Endothelial cell of umbilical vein (primary cell): Measurements from ENCODE around the gene SPAG9. TPM values are rescaled to one million over a fixed set of nuclear protein-coding genes. Genes with fewer than 3 reads are reported as not detected.

Source experiments
- BruUV-seq: library from RNA; stranded (reverse); fragments of 400-500 nt; replicated peaks from 2 replicates; lab custom pipeline; 2021; lab: Mats Ljungman, UMichigan
- CTCF ChIA-PET: fragments of 300-600, 350-600 bp; sonication (Branson Sonifier 250); formaldehyde crosslinking; loops from one replicate; lab custom pipeline; 2021; ENCODE audit warnings: antibody characterized with exemption, inconsistent platforms; lab: Charles Lee
- POLR2A ChIA-PET: fragments of 300-600, 350-600 bp; sonication (Branson Sonifier 250); formaldehyde crosslinking; loops from one replicate; lab custom pipeline; 2021; ENCODE audit warnings: antibody characterized with exemption, inconsistent platforms; lab: Charles Lee
- DNase-seq: peaks from one replicate; pipeline ENCODE4 v3.0.0-alpha.2; 2011; ENCODE audit warnings: low read depth, low spot score
- FAIRE-seq: peaks from 2 replicates; lab custom pipeline; 2011; peaks lifted over from hg19 to GRCh38; lab: Jason Lieb, UNC
- H2AFZ ChIP-seq: 2 replicates; pipeline ENCODE4 v1.6.0; 2012; ENCODE audit warnings: low read depth, low read length, control low read depth, inconsistent platforms
- H3K27ac ChIP-seq: 2 replicates; pipeline ENCODE4 v1.5.1; 2011; ENCODE audit warnings: low read depth, mild to moderate bottlenecking, control low read depth, low read length, moderate library complexity; ENCODE audit not compliant: insufficient read depth
- H3K27me3 ChIP-seq, 2 experiments: 2 replicates each; pipeline versions ENCODE4 v1.6.0 to v1.6.1; 2011; ENCODE audit warnings: low read length in 2 of 2, mixed read lengths in 1 of 2; ENCODE audit not compliant: control insufficient read depth in 2 of 2, insufficient read depth in 2 of 2
- H3K36me3 ChIP-seq, 2 experiments: 2 replicates in 1 of 2; 3 replicates in 1 of 2; pipeline ENCODE4 v1.5.1; 2011; ENCODE audit warnings: low read length in 2 of 2, mild to moderate bottlenecking in 1 of 2, moderate library complexity in 1 of 2; ENCODE audit not compliant: control insufficient read depth in 2 of 2, insufficient read depth in 2 of 2; ENCODE audit errors: extremely low read depth in 1 of 2
- H3K4me1 ChIP-seq: 3 replicates; pipeline ENCODE4 v1.5.1; 2011; ENCODE audit warnings: mild to moderate bottlenecking, low read length; ENCODE audit not compliant: control insufficient read depth, insufficient read depth; ENCODE audit errors: extremely low read depth
- H3K4me2 ChIP-seq: 2 replicates; pipeline ENCODE4 v1.6.1; 2011; ENCODE audit warnings: low read length, control low read depth, mixed read lengths; ENCODE audit not compliant: insufficient read depth
- H3K4me3 ChIP-seq, 3 experiments: fragments of 200-600 bp in 1 of 3; sonication (generic), shearing (Covaris generic) in 1 of 3; replicated peaks in 1 of 3; 2 replicates each; pipeline ENCODE4 v1.5.1; 2011 to 2016; ENCODE audit warnings: control low read depth in 3 of 3, low read length in 3 of 3, mild to moderate bottlenecking in 2 of 3, inconsistent platforms in 1 of 3, low read depth in 1 of 3, moderate library complexity in 1 of 3; ENCODE audit not compliant: insufficient read depth in 1 of 3
- H3K79me2 ChIP-seq: 2 replicates; pipeline ENCODE4 v1.6.0; 2012; ENCODE audit warnings: low read length, inconsistent platforms; ENCODE audit not compliant: control insufficient read depth, insufficient read depth
- H3K9ac ChIP-seq: replicated peaks from 2 replicates; pipeline ENCODE3; 2011; ENCODE audit warnings: low read length, control low read depth; ENCODE audit not compliant: insufficient read depth; ENCODE audit errors: extremely low read depth
- H3K9me1 ChIP-seq: replicated peaks from 3 replicates; pipeline ENCODE4 v1.6.0; 2011; ENCODE audit warnings: mild to moderate bottlenecking, low read length; ENCODE audit not compliant: control insufficient read depth, insufficient read depth; ENCODE audit errors: extremely low read depth
- H3K9me3 ChIP-seq: replicated peaks from 2 replicates; pipeline ENCODE4 v1.5.1; 2012; ENCODE audit warnings: low read length, inconsistent platforms; ENCODE audit not compliant: control insufficient read depth, insufficient read depth
- H4K20me1 ChIP-seq: replicated peaks from 2 replicates; pipeline ENCODE3; 2011; ENCODE audit warnings: mild to moderate bottlenecking, low read length; ENCODE audit not compliant: control insufficient read depth, insufficient read depth; ENCODE audit errors: extremely low read depth
- CTCF ChIP-seq, 2 donors: IDR thresholded peaks; 1 replicate in 1 of 2; 2 replicates in 1 of 2; pipeline ENCODE4 v1.5.1; 2011; ENCODE audit warnings: low read length in 2 of 2, mild to moderate bottlenecking in 2 of 2, moderate library complexity in 2 of 2, control low read depth in 1 of 2, inconsistent platforms in 1 of 2, low read depth in 1 of 2; ENCODE audit not compliant: insufficient read depth in 1 of 2; ENCODE audit errors: extremely low read depth in 1 of 2
- EZH2 ChIP-seq: IDR thresholded peaks from 2 replicates; pipeline ENCODE4 v1.6.1; 2012; ENCODE audit warnings: borderline replicate concordance, low read depth, mild to moderate bottlenecking, moderate library complexity, low read length, inconsistent platforms; ENCODE audit not compliant: severe bottlenecking
- FOS ChIP-seq: IDR thresholded peaks from 2 replicates; pipeline ENCODE4 v1.6.1; 2011; ENCODE audit warnings: mild to moderate bottlenecking, low read length, moderate library complexity, borderline replicate concordance; ENCODE audit not compliant: insufficient read depth
- GATA2 ChIP-seq: IDR thresholded peaks from 2 replicates; pipeline ENCODE4 v1.7.0; 2011; ENCODE audit warnings: low read depth, mild to moderate bottlenecking, moderate library complexity, mixed read lengths, low read length; ENCODE audit not compliant: insufficient read length, insufficient read depth
- JUN ChIP-seq: IDR thresholded peaks from 2 replicates; pipeline ENCODE4 v1.6.1; 2011; ENCODE audit warnings: borderline replicate concordance, low read depth; ENCODE audit not compliant: insufficient read length, insufficient read depth
- MYC ChIP-seq: IDR thresholded peaks from one replicate; pipeline ENCODE4 v1.6.1; 2011; ENCODE audit warnings: mild to moderate bottlenecking, low read depth, low read length
- POLR2A ChIP-seq: IDR thresholded peaks from 2 replicates; pipeline ENCODE4 v1.6.1; 2012; ENCODE audit warnings: low read depth, mild to moderate bottlenecking, control low read depth, low read length
- POLR2AphosphoS5 ChIP-seq: IDR thresholded peaks from 2 replicates; pipeline ENCODE4 v1.6.1; 2012; ENCODE audit warnings: low read depth, mild to moderate bottlenecking, control low read depth, low read length, moderate library complexity; ENCODE audit not compliant: insufficient read depth
- dilution Hi-C: fragments of 300-500 bp; cut with MboI; formaldehyde crosslinking; loops from one replicate; pipeline ENCODE4 v1.15.0; 2019; ENCODE audit warnings: low sequenced_read_pairs; ENCODE audit not compliant: extremely low pct_ligation_motif_present
- intact Hi-C: fragments of 100-400 bp; cut with micrococcal nuclease; formaldehyde crosslinking; loops from one replicate; pipeline ENCODE4 v1.10.0; 2022
- polyA plus RNA-seq, 4 experiments: library from polyadenylated mRNA; depleted of rRNA in 3 of 4; stranded (reverse) in 3 of 4; unstranded in 1 of 4; fragments of >200 nt; gene quantifications; 2 replicates each; pipeline versions ENCODE4 v1.2.1 to v1.2.3, GENCODE V29; 2011 to 2012; ENCODE audit warnings: missing spikeins in 1 of 4
- total RNA-seq: library from RNA; stranded (reverse); gene quantifications from 2 replicates; pipeline ENCODE4 v1.2.3, GENCODE V29; 2021
- TF ChIP-seq, protein P1 (sequence below): IDR thresholded peaks from 2 replicates; pipeline ENCODE4 v1.6.1; 2011; ENCODE audit not compliant: insufficient read depth, insufficient read length

Gene SPAG9
- total and polyA plus RNA-seq, 2 donors (not counting 3 experiments of a cell fraction or from before 2014, with no cell fraction given), result 16.5 to 75.0 TPM

DNA sequence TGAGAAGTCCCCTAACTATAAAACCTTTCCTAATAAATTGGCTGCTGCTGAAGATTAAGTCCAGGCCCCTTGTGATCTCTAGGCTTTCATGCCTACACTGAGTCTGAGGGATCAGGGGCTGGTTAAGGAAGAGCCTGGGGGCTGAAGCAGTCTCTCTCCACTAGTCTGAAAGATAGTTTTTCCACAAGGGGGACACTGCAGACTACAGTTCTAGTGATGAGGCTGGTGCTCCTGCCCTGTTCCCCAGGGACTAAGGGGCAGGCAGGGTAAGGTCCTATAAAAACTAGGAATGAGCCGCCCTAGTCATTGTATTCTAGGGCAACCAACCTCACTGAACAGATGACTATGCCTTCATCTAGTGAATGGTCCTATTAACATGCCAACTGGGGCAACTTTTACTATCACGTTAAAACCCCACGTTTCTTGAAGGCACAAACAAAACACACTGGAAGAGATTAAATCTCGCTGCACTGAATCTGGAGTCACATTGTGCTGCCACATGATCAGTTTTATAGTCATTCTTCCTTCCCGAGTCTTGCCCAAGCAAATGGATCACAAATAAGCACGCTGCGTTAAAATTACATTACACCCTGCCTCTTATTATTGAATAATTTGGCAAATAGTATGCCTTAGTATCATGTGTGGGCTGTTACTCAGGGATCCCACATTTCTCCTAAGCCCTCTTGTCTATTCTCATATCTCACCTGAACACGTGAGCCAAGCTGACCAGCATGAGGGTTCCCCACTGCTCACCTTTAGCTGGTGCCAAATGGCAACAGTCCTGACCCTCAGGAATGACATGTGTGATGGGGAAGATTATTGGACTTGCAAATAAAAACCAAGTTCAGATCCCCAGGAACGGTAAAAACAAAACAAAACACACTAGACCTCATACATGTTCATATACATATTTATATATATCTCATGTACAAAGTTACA lies 159.1 kb downstream of the SPAG9 start:
- CTCF ChIA-PET, result interaction anchor here (0.8 kb wide), 1 partner anchor 110 kb away, joined by 4 read pairs; no protein-coding TSS in a partner anchor
- H3K9me1 ChIP-seq, result no peaks in the 10 kb centered on the region
- H3K4me3 ChIP-seq, result no peak overlapping the region
- no peak for FAIRE-seq
- H2AFZ ChIP-seq, result no peak overlapping the region
- no peaks in the 10 kb centered on the region for H3K27me3 ChIP-seq
- H3K9ac ChIP-seq, result no peak overlapping the region
- no peaks in the 10 kb centered on the region for H3K9me3 ChIP-seq
- H4K20me1 ChIP-seq, result no peaks in the 10 kb centered on the region
- no peaks in the 10 kb centered on the region for H3K79me2 ChIP-seq
- dilution Hi-C loops (no loop called here), intact Hi-C loops (no loop called here)
- H3K27ac ChIP-seq, result no peak overlapping the region
- POLR2A ChIA-PET, result no interaction called here
- DNase-seq, result no peak
- no peaks in the 10 kb centered on the region for H3K4me1 ChIP-seq
- TF ChIP-seq POLR2AphosphoS5, result no peak
- TF ChIP-seq MYC, result no peak
- TF ChIP-seq POLR2A, result no peak
- TF ChIP-seq GATA2, result no peak
- TF ChIP-seq JUN, result no peak
- TF ChIP-seq CTCF (IDR thresholded peaks at IDR 0.05; ENCODE audit: extremely low read depth in 1 of 2, insufficient read depth in 1 of 2, low read depth in 1 of 2, low read length in 2 of 2), result no peak
- TF ChIP-seq FOS, result no peak
- TF ChIP-seq, protein P1, sequence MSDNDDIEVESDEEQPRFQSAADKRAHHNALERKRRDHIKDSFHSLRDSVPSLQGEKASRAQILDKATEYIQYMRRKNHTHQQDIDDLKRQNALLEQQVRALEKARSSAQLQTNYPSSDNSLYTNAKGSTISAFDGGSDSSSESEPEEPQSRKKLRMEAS, result no peak
- TF ChIP-seq EZH2, result no peak
- no peak overlapping the region for H3K4me2 ChIP-seq
- no TSS peak for BruUV-seq
- H3K36me3 ChIP-seq, result no peaks in the 10 kb centered on the region
